Right atrium auricular region (tissue), 2 donors: ENCODE results near the gene FGF18. TPM values are rescaled to one million over a fixed set of nuclear protein-coding genes. Genes with fewer than 3 reads are reported as not detected.
A peak's percentile ranks its signal among the peaks of the same experiment; 100 is the strongest.

ENCODE experiments used
- DNase-seq: peaks from one replicate; pipeline ENCODE4 v3.0.0-alpha.2; 2019; ENCODE audit warnings: low spot score
- H3K27ac ChIP-seq, 2 donors: fragments of 200-600 bp; sonication (generic); 1 replicate in 1 of 2; 2 replicates in 1 of 2; pipeline ENCODE4 v1.5.1; 2016 to 2019
- H3K27me3 ChIP-seq, 2 donors: fragments of 200-600 bp; sonication (generic); one replicate each; pipeline versions ENCODE4 v1.5.1 to v1.6.0; 2017 to 2019
- H3K36me3 ChIP-seq: fragments of 200-600 bp; sonication (generic); one replicate; pipeline ENCODE4 v1.5.1; 2016
- H3K4me1 ChIP-seq, 2 donors: fragments of 200-600 bp; sonication (generic); one replicate each; pipeline versions ENCODE4 v1.5.1 to v1.6.0; 2017 to 2019
- H3K4me3 ChIP-seq, 2 donors: fragments of 200-600 bp; sonication (generic); 1 replicate in 1 of 2; 2 replicates in 1 of 2; pipeline ENCODE4 v1.5.1; 2017 to 2019; ENCODE audit warnings: mild to moderate bottlenecking in 1 of 2, moderate library complexity in 1 of 2
- H3K9me3 ChIP-seq, 2 donors: fragments of 200-600 bp; sonication (generic); one replicate each; pipeline ENCODE4 v1.5.1; 2019
- CTCF ChIP-seq, 2 donors: fragments of 200-600 bp; sonication (generic); IDR thresholded peaks; one replicate each; pipeline ENCODE4 v1.5.1; 2019; ENCODE audit warnings: antibody characterized with exemption in 2 of 2
- total RNA-seq, 2 donors: library from RNA; depleted of rRNA; stranded (reverse); fragments of >200 nt; gene quantifications; one replicate each; pipeline ENCODE4 v1.1.0, GENCODE V29; 2016

Gene FGF18
- total RNA-seq, 2 donors from 2014 or later, result 2.2 to 2.7 TPM

GRCh38 chr5:171420431-171421241, 1.2 kb downstream of the FGF18 start:
- TF ChIP-seq CTCF (IDR thresholded peaks at IDR 0.05), result no peak
- peaks cover 0 to 36% of the 10 kb centered on the region in 2 donors for H3K4me1 ChIP-seq
- H3K27me3 ChIP-seq, result no peaks in the 10 kb centered on the region
- H3K4me3 ChIP-seq, result peak overlapping the region; percentile 19 to 49
- H3K9me3 ChIP-seq, result no peaks in the 10 kb centered on the region
- DNase-seq, result peak; percentile 91
- peak overlapping the region; percentile 16 to 49 for H3K27ac ChIP-seq
- no peaks in the 10 kb centered on the region for H3K36me3 ChIP-seq

- H3K27me3 ChIP-seq, result no peaks in the 10 kb centered on the region
- no peak for TF ChIP-seq CTCF (IDR thresholded peaks at IDR 0.05)
- H3K27ac ChIP-seq, result peak overlapping the region; percentile 16 to 49
- peaks cover 0 to 36% of the 10 kb centered on the region in 2 donors for H3K4me1 ChIP-seq
- H3K36me3 ChIP-seq, result no peaks in the 10 kb centered on the region
- peak overlapping the region in 1 of 2 donors; percentile 49 for H3K4me3 ChIP-seq
- H3K9me3 ChIP-seq, result no peaks in the 10 kb centered on the region
- DNase-seq, result peak; percentile 54
Measured at GRCh38 chr5:171421331-171422262, 2.1 kb downstream of the FGF18 start.

GRCh38 chr5:171422495-171422894, 3.0 kb downstream of the FGF18 start:
- Histone ChIP-seq H3K27me3 (no peaks in the 10 kb centered on the region), H3K4me3 (no peak overlapping the region), H3K4me1 (peaks cover 0 to 36% of the 10 kb centered on the region in 2 donors), H3K36me3 (no peaks in the 10 kb centered on the region), H3K27ac (no peak overlapping the region), H3K9me3 (no peaks in the 10 kb centered on the region)
- DNase-seq, result peak; percentile 55
- TF ChIP-seq CTCF (IDR thresholded peaks at IDR 0.05), result no peak

- no peak for TF ChIP-seq CTCF (IDR thresholded peaks at IDR 0.05)
- Histone ChIP-seq H3K36me3 (no peaks in the 10 kb centered on the region), H3K4me3 (no peak overlapping the region), H3K9me3 (no peaks in the 10 kb centered on the region), H3K27me3 (no peaks in the 10 kb centered on the region), H3K4me1 (peaks cover 0 to 36% of the 10 kb centered on the region in 2 donors), H3K27ac (no peak overlapping the region)
- peak; percentile 57 for DNase-seq
Measured at GRCh38 chr5:171422902-171423663, 3.6 kb downstream of the FGF18 start.

- no peaks in the 10 kb centered on the region for H3K9me3 ChIP-seq
- H3K36me3 ChIP-seq, result no peaks in the 10 kb centered on the region
- DNase-seq, result peak; percentile 43
- no peak overlapping the region for H3K27ac ChIP-seq
- no peak overlapping the region for H3K4me3 ChIP-seq
- no peak for TF ChIP-seq CTCF (IDR thresholded peaks at IDR 0.05)
- H3K4me1 ChIP-seq, result peaks cover 0 to 21% of the 10 kb centered on the region in 2 donors
- no peaks in the 10 kb centered on the region for H3K27me3 ChIP-seq
Measured at GRCh38 chr5:171424726-171425125, 5.3 kb downstream of the FGF18 start.
